HG03025 (cell line): Measurements from ENCODE around the gene GOLGA5.
A peak's percentile ranks its signal among the peaks of the same experiment; 100 is the strongest.
"Not testable (repeated sequence)": the region's sequence is repeated elsewhere in the genome, so short reads cannot be mapped to it uniquely, and the experiment has no call there.

Source experiments
- ATAC-seq: cut with Tn5 transposase; IDR thresholded peaks from one replicate; pipeline ENCODE4 v1.9.1; 2021; ENCODE audit warnings: mild to moderate bottlenecking, moderate library complexity; ENCODE audit not compliant: unreplicated experiment, low FRiP score

Gene GOLGA5

DNA sequence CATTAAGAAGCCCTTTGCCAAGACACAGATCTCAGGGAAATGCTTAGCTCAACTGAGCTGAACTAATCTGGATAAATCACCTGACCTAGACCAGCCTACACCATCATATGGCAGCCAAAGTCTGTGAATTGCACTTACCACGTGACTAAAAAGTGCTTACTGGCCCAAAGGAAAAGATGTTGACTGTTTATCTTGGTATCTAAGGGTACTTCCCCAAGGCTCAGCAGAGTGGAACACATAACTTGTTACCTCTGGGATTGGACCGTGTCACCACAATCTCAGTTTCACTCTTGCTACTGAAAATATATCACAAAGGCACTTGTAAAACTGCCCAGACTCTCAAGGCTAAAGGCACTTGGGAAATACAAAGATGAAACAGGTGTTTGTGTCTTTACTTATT lies 18.8 kb upstream of the GOLGA5 start:
- peak; percentile 83 for ATAC-seq

DNA sequence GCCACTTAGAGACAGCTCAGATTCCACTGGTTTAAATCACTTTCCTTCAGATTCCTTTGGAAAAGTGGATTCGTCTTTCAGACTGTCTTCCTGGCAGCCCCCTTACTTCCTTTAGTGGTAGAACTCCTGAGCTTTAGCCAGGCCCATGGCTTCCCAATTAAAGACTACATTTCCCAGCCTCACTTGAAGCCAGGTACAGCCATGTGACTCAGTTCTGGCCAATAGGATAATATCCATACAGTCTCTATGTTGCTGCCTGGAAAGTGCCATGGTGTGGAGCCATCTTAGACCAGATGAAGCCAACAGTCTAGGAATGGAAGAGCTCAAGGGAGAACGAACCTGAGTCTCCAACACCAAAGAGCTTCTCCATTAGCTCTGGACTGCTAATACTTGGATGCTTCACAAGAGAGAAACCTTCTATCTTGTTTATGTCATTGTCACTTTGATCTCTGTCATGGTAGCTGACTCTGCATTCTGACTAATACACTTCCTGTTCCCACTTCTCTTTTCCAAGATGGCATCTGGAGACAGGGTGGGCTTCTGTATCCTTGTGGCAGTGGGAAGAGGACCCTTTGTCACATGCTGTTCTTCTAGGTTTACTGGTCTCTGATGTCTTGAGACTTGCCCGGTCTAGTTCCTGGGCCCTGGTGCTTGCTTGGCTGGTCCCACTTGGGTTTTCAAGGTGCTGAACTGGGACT lies 15.1 kb upstream of the GOLGA5 start:
- ATAC-seq = not testable (repeated sequence)

GRCh38 chr14:92780444-92781232 lies 13.5 kb upstream of the GOLGA5 start:
- no peak for ATAC-seq

- ATAC-seq = no peak
These were observed 12.8 kb upstream of the GOLGA5 start for GRCh38 chr14:92781350-92781749.

GRCh38 chr14:92783813-92784431 lies 10.2 kb upstream of the GOLGA5 start:
- no peak for ATAC-seq

- ATAC-seq = no peak
These were observed 8.3 kb upstream of the GOLGA5 start for GRCh38 chr14:92785667-92786426.

DNA sequence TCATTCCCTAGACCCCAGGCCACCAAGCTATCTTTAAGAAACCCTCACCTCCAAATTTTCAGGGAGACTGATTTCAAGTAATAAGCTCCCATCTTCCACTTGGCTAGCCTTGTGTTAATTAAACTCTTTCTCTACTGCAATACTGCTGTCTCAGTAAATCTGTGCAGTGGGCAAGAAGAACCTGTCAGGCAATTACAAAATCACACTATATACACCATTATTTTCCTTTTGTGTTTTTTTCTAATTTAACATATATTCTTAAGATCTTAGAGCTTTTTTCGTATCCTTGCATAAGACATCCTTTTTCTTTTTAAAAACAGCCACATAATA lies 7.7 kb upstream of the GOLGA5 start:
- no peak for ATAC-seq

- no peak for ATAC-seq
These were observed 6.6 kb upstream of the GOLGA5 start for GRCh38 chr14:92787554-92787953.

DNA sequence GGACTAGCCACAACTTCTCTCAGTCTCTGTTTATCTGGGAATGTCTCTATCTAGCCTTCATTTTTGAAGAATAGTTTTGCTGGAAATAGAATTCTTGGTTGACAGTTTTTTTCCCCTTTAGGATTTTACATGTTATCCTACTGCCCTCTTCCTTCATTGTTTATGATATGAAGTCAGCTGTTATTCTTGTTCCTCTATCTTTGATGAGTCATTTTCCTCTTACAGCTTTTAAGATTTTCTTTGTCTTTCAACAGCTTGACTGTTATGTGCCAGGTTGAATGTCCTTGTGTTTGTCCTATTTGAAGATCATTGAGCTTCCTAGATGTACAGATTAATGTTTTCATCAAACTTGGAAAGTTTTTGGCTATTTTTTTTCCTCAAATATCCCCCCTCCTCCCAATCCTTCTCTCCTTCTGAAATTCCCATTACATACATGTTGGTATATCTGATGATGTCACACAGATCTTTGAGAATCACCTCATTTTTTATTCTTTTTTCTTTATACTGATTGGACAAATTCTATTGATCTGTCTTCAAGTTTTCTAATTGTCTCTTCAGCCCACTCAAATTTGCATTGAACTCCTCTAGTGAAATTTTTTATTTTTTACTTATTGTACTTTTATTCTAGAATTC lies 4.5 kb upstream of the GOLGA5 start:
- no peak for ATAC-seq

GRCh38 chr14:92792885-92793284 lies 1.2 kb upstream of the GOLGA5 start:
- no peak for ATAC-seq

GRCh38 chr14:92794547-92794941 lies 439 bp downstream of the GOLGA5 start:
- ATAC-seq = no peak

DNA sequence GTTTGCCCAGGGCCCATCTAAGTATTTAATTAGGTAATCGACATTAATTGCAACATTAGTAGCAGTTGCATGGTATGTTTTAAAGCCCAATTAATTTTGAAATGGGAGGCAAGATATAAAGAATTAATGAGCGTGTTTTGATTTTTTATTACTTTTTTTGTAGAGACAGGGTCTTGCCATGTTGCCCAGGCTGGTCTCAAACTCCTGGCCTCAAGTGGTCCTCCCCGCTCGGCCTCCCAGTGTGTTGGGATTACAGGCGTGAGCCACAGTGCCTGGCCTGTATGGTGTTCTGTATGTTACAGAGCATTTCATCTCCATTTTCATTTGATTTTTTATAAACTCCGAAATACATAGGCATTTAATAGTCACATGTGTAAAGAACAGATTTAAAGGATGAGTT lies 856 bp downstream of the GOLGA5 start:
- ATAC-seq = no peak

DNA sequence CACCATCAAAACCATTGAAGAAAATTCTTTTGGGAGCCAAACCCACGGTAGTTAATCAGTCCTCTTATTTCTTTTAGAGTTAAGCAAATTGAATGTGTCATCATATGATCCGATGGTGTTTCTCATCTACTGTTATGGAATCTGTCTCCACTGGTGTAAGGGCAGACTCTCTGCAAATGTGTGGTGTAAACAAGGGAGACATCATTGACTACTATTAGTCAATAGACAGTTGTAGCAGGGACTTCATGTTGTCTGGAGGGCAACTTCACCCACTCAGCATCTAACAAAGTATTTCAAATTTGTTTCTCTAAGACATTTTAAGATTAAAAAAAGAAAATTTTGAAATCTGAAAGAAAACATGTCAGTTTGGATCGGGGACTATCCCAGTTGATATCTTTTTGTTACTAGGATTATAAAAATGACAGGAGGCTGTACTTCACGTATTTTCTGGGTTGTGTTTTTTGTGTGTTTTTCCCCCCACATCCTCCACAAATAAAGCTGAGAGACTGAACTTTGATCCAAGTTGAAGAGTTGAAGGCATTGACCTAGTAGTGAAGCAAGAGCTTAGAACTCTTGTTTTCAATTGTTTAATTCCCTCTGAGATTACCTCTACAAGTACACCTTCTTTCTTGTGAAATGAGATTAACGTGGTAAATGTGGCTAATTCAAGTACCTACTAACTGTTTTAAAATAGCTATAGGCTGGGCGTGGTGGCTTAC lies 4.0 kb downstream of the GOLGA5 start:
- no peak for ATAC-seq

- ATAC-seq = no peak
These were observed 4.7 kb downstream of the GOLGA5 start for GRCh38 chr14:92798811-92799210.

- ATAC-seq = no peak
These were observed 5.9 kb downstream of the GOLGA5 start for GRCh38 chr14:92800012-92800411.

DNA sequence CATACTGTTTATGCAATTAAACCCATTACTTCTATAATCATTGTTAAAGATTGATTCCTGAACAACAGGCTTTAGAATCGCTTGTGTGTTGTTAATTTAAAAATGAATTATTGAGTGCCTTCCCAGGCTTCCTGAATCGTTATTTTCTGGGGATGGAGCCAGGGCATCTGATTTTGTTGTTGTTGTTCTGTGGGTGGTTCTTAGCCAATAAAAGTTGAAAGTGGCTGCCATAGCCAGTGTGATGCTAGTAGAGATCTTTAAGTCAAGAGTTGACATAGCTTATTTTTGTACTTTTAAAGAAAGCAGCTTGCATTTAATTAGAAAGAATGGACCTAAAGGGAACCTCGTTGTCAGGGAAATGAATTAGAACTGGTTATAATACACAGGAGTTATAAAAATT lies 6.4 kb downstream of the GOLGA5 start:
- ATAC-seq = no peak

- ATAC-seq = no peak
These were observed 7.8 kb downstream of the GOLGA5 start for GRCh38 chr14:92801917-92802316.

DNA sequence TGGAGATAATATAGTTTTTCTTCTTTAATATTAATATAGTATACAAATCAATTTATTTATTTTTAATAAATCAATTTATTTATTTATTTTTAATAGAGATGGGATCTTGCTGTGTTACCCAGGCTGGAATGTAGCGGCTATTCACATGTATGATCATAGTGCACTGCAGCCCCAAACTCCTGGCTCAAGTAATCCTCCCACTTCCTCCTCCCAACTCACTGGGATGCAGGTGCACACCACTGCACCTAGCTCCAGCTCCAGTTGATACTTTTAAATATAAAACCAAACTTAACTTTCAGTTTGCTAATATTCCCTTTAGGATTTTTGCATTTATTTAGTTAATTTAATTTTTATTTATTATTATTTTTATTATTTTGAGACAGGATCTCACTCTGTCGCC lies 8.6 kb downstream of the GOLGA5 start:
- ATAC-seq = no peak

GRCh38 chr14:92813201-92813600 lies 19.1 kb downstream of the GOLGA5 start:
- ATAC-seq = no peak

DNA sequence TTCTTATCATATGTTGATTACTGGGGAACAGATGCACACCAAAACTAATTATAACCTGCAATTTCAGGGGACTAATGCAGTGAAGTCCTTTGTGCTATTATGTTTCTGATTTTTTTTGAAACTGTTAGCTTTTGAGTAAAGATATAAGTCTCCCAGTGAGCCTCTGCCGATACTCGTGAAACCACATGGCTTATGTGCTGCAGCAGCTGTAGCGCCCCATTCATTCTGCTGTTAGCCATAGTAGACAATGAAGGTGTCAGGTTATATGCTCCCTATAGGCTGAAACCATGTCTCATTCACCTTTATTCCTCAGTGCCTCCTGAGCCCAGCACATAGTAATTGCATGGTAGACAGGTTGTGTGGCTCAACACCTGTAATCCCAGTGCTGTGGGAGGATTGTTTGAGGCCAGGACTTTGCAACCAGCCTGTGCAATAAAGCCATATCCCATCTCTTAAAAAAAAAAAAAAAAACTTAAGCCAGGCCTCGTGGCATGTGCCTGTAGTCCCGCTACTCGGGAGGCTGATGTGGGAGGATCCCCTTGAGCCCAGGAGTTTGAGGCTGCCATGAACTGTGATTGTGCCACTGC lies 25.0 kb downstream of the GOLGA5 start:
- no peak for ATAC-seq
